GM21528 (cell line): ENCODE measurements around the gene ARHGEF19.
A peak's percentile ranks its signal among the peaks of the same experiment; 100 is the strongest.

Source experiments
- ATAC-seq: cut with Tn5 transposase; IDR thresholded peaks from one replicate; pipeline ENCODE4 v1.9.1; 2021; ENCODE audit warnings: mild to moderate bottlenecking, moderate library complexity; ENCODE audit not compliant: unreplicated experiment, low FRiP score

ARHGEF19 gene

GRCh38 chr1:16244650-16245285, 32.3 kb upstream of the ARHGEF19 start:
- ATAC-seq = no peak

GRCh38 chr1:16243936-16244649, 31.6 kb upstream of the ARHGEF19 start:
- no peak for ATAC-seq

GRCh38 chr1:16243215-16243610, 30.8 kb upstream of the ARHGEF19 start:
- no peak for ATAC-seq

- no peak for ATAC-seq
Observed at GRCh38 chr1:16242556-16243214, 30.2 kb upstream of the ARHGEF19 start.

GRCh38 chr1:16241221-16241708, 28.8 kb upstream of the ARHGEF19 start:
- no peak for ATAC-seq

- ATAC-seq = no peak
Observed at GRCh38 chr1:16239972-16240491, 27.6 kb upstream of the ARHGEF19 start.

- no peak for ATAC-seq
Observed at GRCh38 chr1:16237343-16237830, 24.9 kb upstream of the ARHGEF19 start.

- ATAC-seq = peak; percentile 76
Observed at GRCh38 chr1:16236511-16237342, 24.3 kb upstream of the ARHGEF19 start, which contains the start of gene CPLANE2. CPLANE2 (minus strand) TSS chr1:16237183; CDS start chr1:16236742, 441 bp downstream.

GRCh38 chr1:16235944-16236510, 23.6 kb upstream of the ARHGEF19 start:
- peak; percentile 42 for ATAC-seq

GRCh38 chr1:16235347-16235746, 22.9 kb upstream of the ARHGEF19 start:
- ATAC-seq = no peak

- ATAC-seq = no peak
Observed at GRCh38 chr1:16233431-16233830, 21.0 kb upstream of the ARHGEF19 start.

- ATAC-seq = no peak
Observed at GRCh38 chr1:16232316-16232710, 19.9 kb upstream of the ARHGEF19 start.

- ATAC-seq = no peak
Observed at GRCh38 chr1:16231331-16232315, 19.2 kb upstream of the ARHGEF19 start.

GRCh38 chr1:16230744-16231143, 18.3 kb upstream of the ARHGEF19 start:
- ATAC-seq = no peak

GRCh38 chr1:16229976-16230740, 17.7 kb upstream of the ARHGEF19 start:
- no peak for ATAC-seq

- no peak for ATAC-seq
Observed at GRCh38 chr1:16226490-16227179, 14.2 kb upstream of the ARHGEF19 start.

GRCh38 chr1:16226129-16226489, 13.7 kb upstream of the ARHGEF19 start:
- no peak for ATAC-seq
